Stimulated activated CD4-positive, alpha-beta T cell treated with anti-CD3 and anti-CD28 coated beads, TNF-alpha, amount 100 ng/mL, for 48 hours (primary cell): ENCODE data around the gene CETP.
A peak's percentile ranks its signal among the peaks of the same experiment; 100 is the strongest.

ENCODE experiments used
- DNase-seq, 3 donors: peaks; one replicate each; pipeline ENCODE4 v3.0.0-alpha.2; 2020; ENCODE audit warnings: low read depth in 3 of 3

The CETP gene

DNA sequence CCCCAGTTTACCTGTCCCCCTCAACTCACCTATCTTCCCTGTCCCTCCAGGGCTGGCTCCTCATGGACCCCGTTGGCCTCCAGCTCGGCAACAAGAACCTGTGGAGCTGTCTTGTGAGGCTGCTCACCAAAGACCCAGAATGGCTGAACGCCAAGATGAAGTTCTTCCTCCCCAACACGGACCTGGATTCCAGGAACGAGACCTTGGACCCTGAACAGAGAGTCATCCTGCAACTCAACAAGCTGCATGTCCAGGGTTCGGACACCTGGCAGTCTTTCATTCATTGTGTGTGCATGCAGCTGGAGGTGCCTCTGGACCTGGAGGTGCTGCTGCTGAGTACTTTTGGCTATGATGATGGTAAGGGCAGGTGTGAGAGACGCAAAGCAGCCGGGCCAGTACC, 58.9 kb downstream of the CETP start:
- DNase-seq, result no peak

DNA sequence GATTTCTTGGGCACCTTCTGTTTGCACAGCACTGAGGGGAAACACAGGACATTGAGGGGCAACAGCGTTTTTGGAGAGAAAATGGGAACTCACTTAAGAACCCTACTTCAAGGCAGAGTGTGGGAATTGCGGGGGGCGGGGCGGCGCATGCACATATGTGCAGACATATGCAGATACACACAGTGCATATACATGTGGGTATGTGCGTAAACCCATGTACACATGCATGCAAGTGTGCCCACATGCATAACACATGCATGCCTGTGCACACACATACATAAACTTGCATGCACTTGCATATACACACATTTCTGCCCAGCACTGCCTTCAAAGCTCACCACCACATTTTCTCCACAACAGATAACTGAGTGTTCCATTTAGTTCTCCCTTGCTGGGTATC, 60.0 kb downstream of the CETP start:
- DNase-seq, result no peak

DNA sequence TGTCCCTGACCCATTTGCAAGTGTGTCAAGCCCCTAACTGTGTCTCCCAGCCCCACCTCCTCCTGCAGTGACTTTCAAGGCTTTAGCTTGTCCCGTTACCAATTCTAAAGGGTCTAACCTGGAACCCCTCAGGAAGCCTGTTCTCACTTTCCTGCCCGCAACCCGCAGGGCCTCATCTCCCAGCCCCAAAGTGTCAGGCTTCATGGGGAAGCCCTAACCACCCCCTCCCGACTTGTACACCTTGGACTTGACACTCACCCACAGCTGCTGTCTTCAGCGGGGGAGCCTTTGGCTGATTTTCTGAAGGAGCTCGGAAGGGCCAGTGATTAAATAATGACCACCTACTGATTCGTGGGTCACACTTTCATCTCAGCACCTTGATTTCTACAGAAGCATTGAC, 60.7 kb downstream of the CETP start:
- no peak for DNase-seq

GRCh38 chr16:57023541-57024249, 61.9 kb downstream of the CETP start:
- DNase-seq, result peak in 2 of 3 donors; percentile 29 to 42

GRCh38 chr16:57024894-57025680, 63.3 kb downstream of the CETP start:
- no peak for DNase-seq

DNA sequence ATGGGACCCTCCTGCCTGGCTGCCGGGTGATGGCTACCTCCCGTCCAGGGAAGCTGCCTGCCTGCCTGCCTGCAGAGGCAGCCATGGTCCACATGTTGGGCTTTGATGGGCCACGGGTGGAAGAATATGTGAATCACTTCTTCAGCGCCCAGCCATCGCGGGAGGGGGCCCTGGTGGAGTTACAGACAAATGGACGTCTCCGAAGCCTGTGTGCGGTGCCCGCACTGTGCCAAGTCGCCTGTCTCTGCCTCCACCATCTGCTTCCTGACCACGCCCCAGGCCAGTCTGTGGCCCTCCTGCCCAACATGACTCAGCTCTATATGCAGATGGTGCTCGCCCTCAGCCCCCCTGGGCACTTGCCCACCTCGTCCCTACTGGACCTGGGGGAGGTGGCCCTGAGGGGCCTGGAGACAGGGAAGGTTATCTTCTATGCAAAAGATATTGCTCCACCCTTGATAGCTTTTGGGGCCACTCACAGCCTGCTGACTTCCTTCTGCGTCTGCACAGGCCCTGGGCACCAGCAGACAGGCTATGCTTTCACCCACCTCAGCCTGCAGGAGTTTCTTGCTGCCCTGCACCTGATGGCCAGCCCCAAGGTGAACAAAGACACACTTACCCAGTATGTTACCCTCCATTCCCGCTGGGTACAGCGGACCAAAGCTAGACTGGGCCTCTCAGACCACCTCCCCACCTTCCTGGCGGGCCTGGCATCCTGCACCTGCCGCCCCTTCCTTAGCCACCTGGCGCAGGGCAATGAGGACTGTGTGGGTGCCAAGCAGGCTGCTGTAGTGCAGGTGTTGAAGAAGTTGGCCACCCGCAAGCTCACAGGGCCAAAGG, 64.4 kb downstream of the CETP start:
- DNase-seq, result no peak

GRCh38 chr16:57026778-57027062, 65.0 kb downstream of the CETP start:
- no peak for DNase-seq

GRCh38 chr16:57027067-57027466, 65.3 kb downstream of the CETP start:
- no peak for DNase-seq

GRCh38 chr16:57028086-57028485, 66.3 kb downstream of the CETP start:
- DNase-seq, result no peak

GRCh38 chr16:57029161-57030160, 67.7 kb downstream of the CETP start:
- no peak for DNase-seq

DNA sequence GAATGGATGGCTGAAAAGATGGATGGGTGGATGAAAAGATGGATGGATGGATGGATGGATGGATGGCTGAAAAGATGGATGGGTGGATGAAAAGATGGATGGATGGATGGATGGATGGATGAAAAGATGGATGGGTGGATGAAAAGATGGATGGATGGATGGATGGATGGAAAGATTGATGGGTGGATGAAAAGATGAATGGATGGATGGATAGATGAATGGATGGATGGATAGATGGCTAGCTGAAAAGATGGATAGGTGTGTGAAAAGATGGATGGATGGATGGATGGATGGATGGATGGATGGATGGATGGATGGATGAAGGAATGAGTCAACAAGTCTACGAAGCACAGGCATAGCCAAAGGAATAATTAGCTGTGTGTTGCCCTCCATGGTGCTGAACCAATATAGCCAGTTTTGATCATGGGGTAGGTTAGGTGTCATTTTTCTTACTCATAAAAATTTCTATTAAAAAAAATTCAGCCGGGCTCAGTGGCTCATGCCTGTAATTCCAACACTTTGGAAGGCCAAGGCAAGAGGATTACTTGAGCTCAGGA, 68.7 kb downstream of the CETP start:
- no peak for DNase-seq

- DNase-seq, result no peak
Observed at GRCh38 chr16:57031156-57031555, 69.4 kb downstream of the CETP start.

DNA sequence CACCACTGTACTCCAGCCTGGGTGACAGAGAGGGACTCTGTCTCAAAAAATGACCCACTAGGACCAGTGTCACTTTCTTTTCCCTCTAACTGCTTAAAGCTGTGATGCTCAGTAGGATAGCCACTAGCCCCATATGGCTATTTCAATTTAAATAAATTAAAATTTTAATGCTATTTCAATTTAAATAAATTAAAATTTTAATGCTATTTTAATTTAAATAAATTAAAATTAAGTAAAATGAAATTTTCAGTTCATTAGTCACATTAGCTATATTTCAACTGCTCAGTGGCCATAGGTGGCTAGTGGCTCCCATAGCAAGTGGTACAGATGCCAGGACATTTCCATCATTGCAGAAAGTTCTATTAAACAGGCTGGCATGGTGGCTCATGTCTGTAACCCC, 70.6 kb downstream of the CETP start:
- DNase-seq, result no peak

GRCh38 chr16:57032931-57033330, 71.2 kb downstream of the CETP start:
- no peak for DNase-seq
